Measurements from ENCODE around the gene EIF2B2. TPM values are rescaled to one million over a fixed set of nuclear protein-coding genes. Genes with fewer than 3 reads are reported as not detected.

Gene EIF2B2
- total and polyA plus RNA-seq, 9 of the 15 experiments (the other 6 are each of a cell fraction or from before 2014, with no cell fraction given), result 10.6 to 94.1 (median 38.9) TPM

DNA sequence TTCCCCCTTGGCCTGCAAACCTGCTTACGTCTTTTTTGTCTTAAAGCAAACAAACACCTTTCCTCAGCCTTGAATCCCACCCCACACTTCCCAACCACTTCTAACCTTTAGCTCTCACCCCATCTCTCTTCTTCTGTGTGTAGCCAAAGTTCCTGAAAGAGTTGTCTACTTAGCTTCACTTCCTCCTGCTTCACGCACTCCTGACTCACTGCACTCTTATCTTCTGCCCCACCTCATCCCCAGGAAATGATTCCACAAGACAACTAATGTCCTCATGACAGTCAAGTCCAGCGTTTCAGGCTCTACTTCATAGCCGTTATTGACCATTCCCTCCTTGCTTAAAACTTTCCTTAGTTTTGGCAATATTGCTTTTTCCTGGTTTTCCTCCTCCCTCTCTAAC is 22.4 kb downstream of the EIF2B2 start (continued):
- TF ChIP-seq ZNF589 (CRISPR knock-in tag; IDR thresholded peaks at IDR 0.05; ENCODE audit: low read depth), result peak; percentile 67; the same call in 1 of the 2 replicates
- no peak for TF ChIP-seq TAF7 (tag; IDR thresholded peaks at IDR 0.05)
- TF ChIP-seq TOE1 (IDR thresholded peaks at IDR 0.05; ENCODE audit: borderline replicate concordance), result peak; percentile 62; the same call in 1 of the 2 replicates
- TF ChIP-seq TOE1 (CRISPR knock-in tag; IDR thresholded peaks at IDR 0.05; ENCODE audit: borderline replicate concordance, low read depth), result no peak
- no peak for TF ChIP-seq TAF15 (IDR thresholded peaks at IDR 0.05; ENCODE audit: low read depth, low read length)
- TF ChIP-seq NR3C1 (CRISPR knock-in tag; IDR thresholded peaks at IDR 0.05), result no peak
- TF ChIP-seq, protein P1, sequence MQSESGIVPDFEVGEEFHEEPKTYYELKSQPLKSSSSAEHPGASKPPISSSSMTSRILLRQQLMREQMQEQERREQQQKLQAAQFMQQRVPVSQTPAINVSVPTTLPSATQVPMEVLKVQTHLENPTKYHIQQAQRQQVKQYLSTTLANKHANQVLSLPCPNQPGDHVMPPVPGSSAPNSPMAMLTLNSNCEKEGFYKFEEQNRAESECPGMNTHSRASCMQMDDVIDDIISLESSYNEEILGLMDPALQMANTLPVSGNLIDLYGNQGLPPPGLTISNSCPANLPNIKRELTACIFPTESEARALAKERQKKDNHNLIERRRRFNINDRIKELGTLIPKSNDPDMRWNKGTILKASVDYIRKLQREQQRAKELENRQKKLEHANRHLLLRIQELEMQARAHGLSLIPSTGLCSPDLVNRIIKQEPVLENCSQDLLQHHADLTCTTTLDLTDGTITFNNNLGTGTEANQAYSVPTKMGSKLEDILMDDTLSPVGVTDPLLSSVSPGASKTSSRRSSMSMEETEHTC (IDR thresholded peaks at IDR 0.05), result no peak
- TF ChIP-seq ZNF146 (CRISPR knock-in tag; IDR thresholded peaks at IDR 0.05; ENCODE audit: unreplicated experiment), result no peak
- no peak for TF ChIP-seq FIP1L1 (IDR thresholded peaks at IDR 0.05; ENCODE audit: low read depth, low read length, poor library complexity, severe bottlenecking)
- no peak for TF ChIP-seq PHF8 (IDR thresholded peaks at IDR 0.05; ENCODE audit: borderline replicate concordance, low read length)
- TF ChIP-seq FOXM1 (IDR thresholded peaks at IDR 0.05; ENCODE audit: low read depth), result no peak
- no peak for TF ChIP-seq FOXM1 (CRISPR knock-in tag; IDR thresholded peaks at IDR 0.05; ENCODE audit: low read depth)
- TF ChIP-seq STAT5A (IDR thresholded peaks at IDR 0.05; ENCODE audit: borderline replicate concordance, low read length), result no peak
- TF ChIP-seq, protein P2, sequence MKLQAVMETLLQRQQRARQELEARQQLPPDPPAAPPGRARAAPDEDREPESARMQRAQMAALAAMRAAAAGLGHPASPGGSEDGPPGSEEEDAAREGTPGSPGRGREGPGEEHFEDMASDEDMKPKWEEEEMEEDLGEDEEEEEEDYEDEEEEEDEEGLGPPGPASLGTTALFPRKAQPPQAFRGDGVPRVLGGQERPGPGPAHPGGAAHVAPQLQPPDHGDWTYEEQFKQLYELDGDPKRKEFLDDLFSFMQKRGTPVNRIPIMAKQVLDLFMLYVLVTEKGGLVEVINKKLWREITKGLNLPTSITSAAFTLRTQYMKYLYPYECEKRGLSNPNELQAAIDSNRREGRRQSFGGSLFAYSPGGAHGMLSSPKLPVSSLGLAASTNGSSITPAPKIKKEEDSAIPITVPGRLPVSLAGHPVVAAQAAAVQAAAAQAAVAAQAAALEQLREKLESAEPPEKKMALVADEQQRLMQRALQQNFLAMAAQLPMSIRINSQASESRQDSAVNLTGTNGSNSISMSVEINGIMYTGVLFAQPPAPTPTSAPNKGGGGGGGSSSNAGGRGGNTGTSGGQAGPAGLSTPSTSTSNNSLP (IDR thresholded peaks at IDR 0.05; ENCODE audit: borderline replicate concordance, low read depth, low read length), result no peak
- TF ChIP-seq CHD2 (IDR thresholded peaks at IDR 0.05; ENCODE audit: low read depth, low read length), result no peak
- no peak for TF ChIP-seq ZNF785 (CRISPR knock-in tag; IDR thresholded peaks at IDR 0.05)
- TF ChIP-seq ZNF77 (CRISPR knock-in tag; IDR thresholded peaks at IDR 0.05), result no peak
- no peak for TF ChIP-seq CBX2 (IDR thresholded peaks at IDR 0.05; ENCODE audit: insufficient read depth, low read length, poor library complexity, severe bottlenecking)
- no peak for TF ChIP-seq NONO (IDR thresholded peaks at IDR 0.05; ENCODE audit: low read depth in 2 of 2, low read length in 1 of 2)
- TF ChIP-seq, protein P3, sequence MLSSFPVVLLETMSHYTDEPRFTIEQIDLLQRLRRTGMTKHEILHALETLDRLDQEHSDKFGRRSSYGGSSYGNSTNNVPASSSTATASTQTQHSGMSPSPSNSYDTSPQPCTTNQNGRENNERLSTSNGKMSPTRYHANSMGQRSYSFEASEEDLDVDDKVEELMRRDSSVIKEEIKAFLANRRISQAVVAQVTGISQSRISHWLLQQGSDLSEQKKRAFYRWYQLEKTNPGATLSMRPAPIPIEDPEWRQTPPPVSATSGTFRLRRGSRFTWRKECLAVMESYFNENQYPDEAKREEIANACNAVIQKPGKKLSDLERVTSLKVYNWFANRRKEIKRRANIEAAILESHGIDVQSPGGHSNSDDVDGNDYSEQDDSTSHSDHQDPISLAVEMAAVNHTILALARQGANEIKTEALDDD (IDR thresholded peaks at IDR 0.05), result no peak
- no peak for TF ChIP-seq ZNF143 (CRISPR knock-in tag; IDR thresholded peaks at IDR 0.05)
- TF ChIP-seq ZNF134 (CRISPR knock-in tag; conservative IDR thresholded peaks at IDR 0.05), result no peak
- TF ChIP-seq, protein P4, sequence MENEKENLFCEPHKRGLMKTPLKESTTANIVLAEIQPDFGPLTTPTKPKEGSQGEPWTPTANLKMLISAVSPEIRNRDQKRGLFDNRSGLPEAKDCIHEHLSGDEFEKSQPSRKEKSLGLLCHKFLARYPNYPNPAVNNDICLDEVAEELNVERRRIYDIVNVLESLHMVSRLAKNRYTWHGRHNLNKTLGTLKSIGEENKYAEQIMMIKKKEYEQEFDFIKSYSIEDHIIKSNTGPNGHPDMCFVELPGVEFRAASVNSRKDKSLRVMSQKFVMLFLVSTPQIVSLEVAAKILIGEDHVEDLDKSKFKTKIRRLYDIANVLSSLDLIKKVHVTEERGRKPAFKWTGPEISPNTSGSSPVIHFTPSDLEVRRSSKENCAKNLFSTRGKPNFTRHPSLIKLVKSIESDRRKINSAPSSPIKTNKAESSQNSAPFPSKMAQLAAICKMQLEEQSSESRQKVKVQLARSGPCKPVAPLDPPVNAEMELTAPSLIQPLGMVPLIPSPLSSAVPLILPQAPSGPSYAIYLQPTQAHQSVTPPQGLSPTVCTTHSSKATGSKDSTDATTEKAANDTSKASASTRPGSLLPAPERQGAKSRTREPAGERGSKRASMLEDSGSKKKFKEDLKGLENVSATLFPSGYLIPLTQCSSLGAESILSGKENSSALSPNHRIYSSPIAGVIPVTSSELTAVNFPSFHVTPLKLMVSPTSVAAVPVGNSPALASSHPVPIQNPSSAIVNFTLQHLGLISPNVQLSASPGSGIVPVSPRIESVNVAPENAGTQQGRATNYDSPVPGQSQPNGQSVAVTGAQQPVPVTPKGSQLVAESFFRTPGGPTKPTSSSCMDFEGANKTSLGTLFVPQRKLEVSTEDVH (IDR thresholded peaks at IDR 0.05; ENCODE audit: low read depth, partially characterized antibody), result peak; percentile 31
- TF ChIP-seq KAT7 (CRISPR knock-in tag; IDR thresholded peaks at IDR 0.05; ENCODE audit: borderline replicate concordance), result no peak
